MM.1S (cell line): ENCODE measurements around the gene RAB25.

ENCODE experiments used
- DNase-seq: peaks from one replicate; pipeline ENCODE4 v3.0.0-alpha.2; 2015
- H2AFZ ChIP-seq: fragments of 300-600 bp; sonication (generic); 2 replicates; pipeline ENCODE4 v1.6.0; 2016; ENCODE audit warnings: antibody characterized with exemption, low read length
- H3F3A ChIP-seq: fragments of 300-600 bp; sonication (generic); 2 replicates; pipeline ENCODE4 v1.6.1; 2016; ENCODE audit warnings: mild to moderate bottlenecking, antibody characterized with exemption, low read length, moderate library complexity, mixed read lengths; ENCODE audit not compliant: insufficient read depth
- H3K27ac ChIP-seq: fragments of 300-600 bp; sonication (generic); 2 replicates; pipeline ENCODE4 v1.5.1; 2016; ENCODE audit warnings: mild to moderate bottlenecking, low read length
- H3K27me3 ChIP-seq: fragments of 300-600 bp; sonication (generic); replicated peaks from 2 replicates; pipeline ENCODE4 v1.6.0; 2016; ENCODE audit warnings: low read length; ENCODE audit not compliant: insufficient read depth
- H3K36me3 ChIP-seq: fragments of 300-600 bp; sonication (generic); replicated peaks from 2 replicates; pipeline ENCODE4 v1.6.1; 2016; ENCODE audit warnings: mild to moderate bottlenecking, low read length, mixed read lengths; ENCODE audit not compliant: insufficient read depth
- H3K4me1 ChIP-seq: fragments of 300-600 bp; sonication (generic); 2 replicates; pipeline ENCODE4 v1.6.1; 2016; ENCODE audit warnings: low read length, mixed read lengths
- H3K4me2 ChIP-seq: fragments of 300-600 bp; sonication (generic); 2 replicates; pipeline ENCODE4 v1.6.0; 2016; ENCODE audit warnings: low read depth, low read length
- H3K4me3 ChIP-seq: fragments of 300-600 bp; sonication (generic); 2 replicates; pipeline ENCODE4 v1.5.1; 2016; ENCODE audit warnings: low read length, mixed read lengths
- H3K79me2 ChIP-seq: fragments of 300-600 bp; sonication (generic); 2 replicates; pipeline ENCODE4 v1.6.1; 2016; ENCODE audit warnings: mixed run types, low read length, mixed read lengths
- H3K9ac ChIP-seq: fragments of 300-600 bp; sonication (generic); 2 replicates; pipeline ENCODE4 v1.6.1; 2016; ENCODE audit warnings: low read length, mixed read lengths
- H3K9me2 ChIP-seq: fragments of 300-600 bp; sonication (generic); replicated peaks from 2 replicates; pipeline ENCODE4 v1.6.1; 2016; ENCODE audit warnings: mild to moderate bottlenecking, low read length, mixed read lengths; ENCODE audit not compliant: insufficient read depth
- H3K9me3 ChIP-seq: fragments of 300-600 bp; sonication (generic); replicated peaks from 2 replicates; pipeline ENCODE4 v1.6.1; 2016; ENCODE audit warnings: mild to moderate bottlenecking, low read length, mixed read lengths; ENCODE audit not compliant: insufficient read depth
- H4K20me1 ChIP-seq: fragments of 300-600 bp; sonication (generic); 2 replicates; pipeline ENCODE4 v1.6.1; 2016; ENCODE audit warnings: mild to moderate bottlenecking, low read length, moderate library complexity, mixed read lengths; ENCODE audit not compliant: insufficient read depth
- CTCF ChIP-seq: fragments of 300-600 bp; sonication (generic); IDR thresholded peaks from 2 replicates; pipeline ENCODE4 v1.5.1; 2016; ENCODE audit warnings: antibody characterized with exemption, low read length, mixed read lengths
- EZH2 ChIP-seq: fragments of 300-600 bp; sonication (generic); optimal IDR thresholded peaks from 2 replicates; pipeline ENCODE3; 2017; ENCODE audit warnings: low read depth, mild to moderate bottlenecking, antibody characterized with exemption, low read length, mixed read lengths
- EZH2phosphoT487 ChIP-seq: fragments of 300-600 bp; sonication (generic); IDR thresholded peaks from 2 replicates; pipeline ENCODE4 v1.6.1; 2018; ENCODE audit warnings: antibody characterized with exemption, low read length

Gene RAB25

GRCh38 chr1:156103521-156103947 lies 42.6 kb downstream of the RAB25 start:
- no peak overlapping the region for H2AFZ ChIP-seq
- H3K27ac ChIP-seq = no peak overlapping the region
- H3K9me2 ChIP-seq = no peaks in the 10 kb centered on the region
- no peaks in the 10 kb centered on the region for H3K9me3 ChIP-seq
- H3K4me1 ChIP-seq = peaks cover 17% of the 10 kb centered on the region
- H3K79me2 ChIP-seq = no peaks in the 10 kb centered on the region
- H3F3A ChIP-seq = peaks cover 17% of the 10 kb centered on the region; the same call in 1 of the 2 replicates
- no peaks in the 10 kb centered on the region for H3K27me3 ChIP-seq
- DNase-seq = no peak
- no peak overlapping the region for H3K4me3 ChIP-seq
- no peak overlapping the region for H3K4me2 ChIP-seq
- no peak overlapping the region for H3K9ac ChIP-seq
- H4K20me1 ChIP-seq = no peaks in the 10 kb centered on the region
- no peak for TF ChIP-seq EZH2
- TF ChIP-seq EZH2phosphoT487 = no peak
- no peak for TF ChIP-seq CTCF
- H3K36me3 ChIP-seq = no peaks in the 10 kb centered on the region

- Histone ChIP-seq H3K9me3 (no peaks in the 10 kb centered on the region), H3K27ac (no peak overlapping the region), H3K9ac (no peak overlapping the region), H3K9me2 (no peaks in the 10 kb centered on the region), H3K27me3 (no peaks in the 10 kb centered on the region), H4K20me1 (no peaks in the 10 kb centered on the region), H3K4me2 (no peak overlapping the region), H3F3A (peaks cover 17% of the 10 kb centered on the region; the same call in 1 of the 2 replicates), H3K4me3 (no peak overlapping the region), H3K79me2 (no peaks in the 10 kb centered on the region), H3K4me1 (peaks cover 17% of the 10 kb centered on the region), H3K36me3 (no peaks in the 10 kb centered on the region), H2AFZ (no peak overlapping the region)
- DNase-seq = no peak
- no peak for TF ChIP-seq EZH2phosphoT487
Measured at GRCh38 chr1:156104065-156104810, 43.3 kb downstream of the RAB25 start.

GRCh38 chr1:156104861-156105832 lies 44.2 kb downstream of the RAB25 start:
- peak overlapping the region; percentile 79 for H2AFZ ChIP-seq
- DNase-seq = no peak

More at GRCh38 chr1:156104861-156105832, 44.2 kb downstream of the RAB25 start:
- Histone ChIP-seq H3K9me2 (no peaks in the 10 kb centered on the region), H3K36me3 (no peaks in the 10 kb centered on the region), H3F3A (peaks cover 17% of the 10 kb centered on the region; the same call in 1 of the 2 replicates), H3K27me3 (no peaks in the 10 kb centered on the region), H3K4me1 (peaks cover 17% of the 10 kb centered on the region), H3K27ac (peak overlapping the region; percentile 82; the same call in 1 of the 2 replicates), H3K79me2 (no peaks in the 10 kb centered on the region), H3K4me3 (peak overlapping the region; percentile 68), H3K9me3 (no peaks in the 10 kb centered on the region), H4K20me1 (no peaks in the 10 kb centered on the region), H3K4me2 (peak overlapping the region; percentile 96), H3K9ac (peak overlapping the region; percentile 90)
- TF ChIP-seq EZH2phosphoT487 (no peak), CTCF (no peak), EZH2 (no peak)
